Stimulated activated memory B cell treated with anti-CD40 and anti-IgM and Interleukin-4, amounts not matched to agents 10 μg/mL and 1 μg/mL and 100 μg/mL, for 72 hours (primary cell): ENCODE results near the gene OPHN1.
"Not testable (repeated sequence)": the region's sequence is repeated elsewhere in the genome, so short reads cannot be mapped to it uniquely, and the experiment has no call there.

ENCODE experiments used
- ATAC-seq: fragments of 150-1000 bp; cut with Tn5 transposase; 2 replicates; pipeline ENCODE4 v1.10.0; 2021
- H3K27ac Mint-ChIP-seq: one replicate; pipeline ENCODE4 v1.8.0; 2022; ENCODE audit warnings: mild to moderate bottlenecking, mixed read lengths
- H3K27me3 Mint-ChIP-seq: one replicate; pipeline ENCODE4 v1.8.0; 2022; ENCODE audit warnings: mixed read lengths
- H3K36me3 Mint-ChIP-seq: one replicate; pipeline ENCODE4 v1.8.0; 2022; ENCODE audit warnings: mixed read lengths
- H3K4me1 Mint-ChIP-seq: one replicate; pipeline ENCODE4 v1.8.0; 2022; ENCODE audit warnings: mixed read lengths
- H3K4me3 Mint-ChIP-seq: one replicate; pipeline ENCODE4 v1.8.0; 2022; ENCODE audit warnings: mild to moderate bottlenecking, moderate library complexity, mixed read lengths
- H3K9me3 Mint-ChIP-seq: one replicate; pipeline ENCODE4 v1.8.0; 2022; ENCODE audit warnings: mixed read lengths

The OPHN1 gene

DNA sequence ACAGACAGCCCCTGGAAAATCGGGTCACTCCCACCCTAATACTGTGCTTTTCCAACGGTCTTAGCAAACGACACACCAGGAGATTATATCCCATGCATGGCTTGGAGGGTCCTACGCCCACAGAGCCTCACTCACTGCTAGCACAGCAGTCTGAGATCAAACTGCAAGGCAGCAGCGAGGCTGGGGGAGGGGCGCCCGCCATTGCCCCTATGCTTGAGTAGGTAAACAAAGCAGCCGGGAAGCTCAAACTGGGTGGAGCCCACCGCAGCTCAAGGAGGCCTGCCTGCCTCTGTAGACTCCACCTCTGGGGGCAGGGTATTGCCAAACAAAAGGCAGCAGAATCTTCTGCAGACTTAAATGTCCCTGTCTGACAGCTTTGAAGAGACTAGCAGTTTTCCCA lies 168.5 kb downstream of the OPHN1 start:
- H3K4me3 Mint-ChIP-seq, H3K4me1 Mint-ChIP-seq, H3K36me3 Mint-ChIP-seq, H3K9me3 Mint-ChIP-seq, H3K27ac Mint-ChIP-seq, ATAC-seq, H3K27me3 Mint-ChIP-seq: not testable (repeated sequence)

DNA sequence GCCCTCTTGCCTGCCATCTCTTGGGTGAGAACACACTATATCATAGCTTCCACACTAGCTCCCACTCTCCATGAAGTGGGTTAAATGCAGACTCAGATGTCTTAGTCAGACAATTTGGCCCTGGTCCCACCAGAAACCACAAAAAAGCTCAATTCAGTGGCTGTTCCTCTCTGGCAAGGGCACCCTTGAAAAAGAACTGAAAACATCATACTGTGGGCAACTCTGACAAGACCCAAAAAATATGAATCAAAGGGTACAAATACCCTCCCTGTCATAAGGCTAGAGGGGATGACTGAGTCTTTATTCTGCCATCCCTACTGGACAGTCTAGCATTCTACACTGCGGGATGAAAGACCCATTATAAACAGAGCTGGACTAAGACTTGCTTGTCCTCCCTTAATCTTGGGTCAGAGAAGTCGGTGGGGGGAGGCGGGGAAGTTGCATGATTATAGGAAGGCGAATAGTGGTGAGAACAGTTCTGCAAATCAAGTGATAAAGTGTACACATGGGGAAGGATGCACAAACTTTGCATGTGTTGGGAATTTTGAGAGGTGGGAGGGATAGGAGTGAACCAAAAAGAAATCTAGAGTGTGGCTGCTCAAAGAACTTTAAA lies 172.1 kb downstream of the OPHN1 start:
- ATAC-seq: no peak
- Mint-ChIP-seq H3K36me3 (no peaks in the 10 kb centered on the region), H3K27ac (no peak overlapping the region), H3K27me3 (no peaks in the 10 kb centered on the region), H3K4me1 (no peaks in the 10 kb centered on the region), H3K9me3 (no peaks in the 10 kb centered on the region), H3K4me3 (no peak overlapping the region)

DNA sequence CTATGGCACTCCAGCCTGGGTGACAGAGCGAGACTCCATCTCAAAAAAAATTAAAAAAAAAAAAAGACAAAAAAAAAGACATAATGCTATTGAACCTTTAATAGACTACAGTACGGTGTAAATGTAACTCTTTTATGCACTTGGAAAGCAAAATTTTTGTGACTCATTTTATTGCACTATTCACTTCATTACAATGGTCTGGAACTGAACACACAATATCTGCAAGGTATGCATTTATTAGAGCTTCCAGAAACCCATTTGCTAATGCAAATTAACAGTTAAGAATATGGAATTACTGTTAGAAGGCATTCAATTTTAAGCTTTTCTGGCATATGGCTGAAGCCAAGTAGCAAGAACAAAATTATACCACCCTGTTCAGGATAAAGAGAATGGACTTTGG lies 176.3 kb downstream of the OPHN1 start:
- Mint-ChIP-seq H3K4me1 (no peaks in the 10 kb centered on the region), H3K9me3 (no peaks in the 10 kb centered on the region), H3K36me3 (no peaks in the 10 kb centered on the region), H3K27me3 (no peaks in the 10 kb centered on the region), H3K4me3 (no peak overlapping the region), H3K27ac (no peak overlapping the region)
- ATAC-seq: no peak

DNA sequence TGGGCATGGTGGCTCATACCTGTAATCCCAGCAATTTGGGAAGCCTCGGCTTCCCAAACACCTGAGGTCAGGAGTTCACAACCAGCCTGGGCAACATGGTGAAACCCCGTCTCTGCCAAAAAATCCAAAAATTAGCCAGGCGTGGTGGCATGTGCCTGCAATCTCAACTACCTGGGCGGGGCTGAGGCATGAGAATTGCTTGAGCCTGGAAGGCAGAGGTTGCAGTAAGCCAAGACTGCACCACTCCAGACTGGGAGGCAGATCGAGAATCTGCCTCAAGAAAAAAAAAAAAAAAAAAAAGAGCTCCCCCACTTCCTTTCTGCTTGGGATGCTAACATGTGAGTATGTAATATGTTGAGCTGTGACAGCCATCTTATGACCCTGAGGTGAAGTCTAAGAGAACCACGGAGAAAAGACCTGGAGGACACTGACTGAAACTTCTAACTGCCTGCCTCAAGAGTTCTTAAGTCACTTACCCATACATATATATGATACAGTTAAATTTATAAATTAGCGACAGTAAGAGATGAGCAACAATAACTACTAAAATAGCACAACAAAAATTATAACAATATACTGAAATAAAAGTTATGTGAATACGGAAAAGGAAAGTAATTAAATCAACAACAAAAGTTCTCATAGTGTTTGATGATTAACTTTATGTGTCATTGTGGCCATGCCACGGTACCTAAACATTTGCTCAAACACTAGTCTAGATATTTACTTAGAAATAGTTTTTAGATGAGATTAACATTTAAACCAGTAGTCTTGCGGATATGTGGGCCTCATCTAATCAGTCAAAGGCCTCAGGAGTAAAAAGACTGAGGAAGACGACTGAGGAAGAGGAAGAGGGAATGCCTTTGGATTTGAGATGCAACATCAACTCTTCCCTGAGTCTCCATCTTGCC lies 178.3 kb downstream of the OPHN1 start:
- Mint-ChIP-seq H3K36me3 (no peaks in the 10 kb centered on the region), H3K27me3 (no peaks in the 10 kb centered on the region), H3K4me1 (no peaks in the 10 kb centered on the region), H3K4me3 (no peak overlapping the region), H3K27ac (no peak overlapping the region), H3K9me3 (no peaks in the 10 kb centered on the region)
- ATAC-seq: no peak

DNA sequence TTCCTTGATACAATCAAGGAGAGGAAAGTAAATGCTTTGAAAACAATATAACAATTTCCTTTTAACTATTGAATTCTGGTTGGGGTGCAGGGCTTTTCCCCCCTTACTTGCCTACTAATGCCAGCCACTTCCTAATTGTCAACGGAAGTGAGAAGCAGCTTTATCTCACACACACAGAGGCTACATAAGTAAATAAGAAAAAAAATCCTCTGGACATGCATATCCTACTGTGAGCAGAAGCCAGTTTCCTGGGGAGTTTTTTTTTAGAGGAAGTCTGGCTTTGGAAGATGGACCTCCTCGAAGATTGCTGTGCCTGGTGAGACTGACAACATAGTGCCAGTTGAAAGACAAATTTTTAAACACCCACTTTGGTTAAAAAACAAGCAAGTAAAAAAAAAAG lies 180.6 kb downstream of the OPHN1 start:
- H3K27ac Mint-ChIP-seq: no peak overlapping the region
- no peaks in the 10 kb centered on the region for H3K9me3 Mint-ChIP-seq
- H3K36me3 Mint-ChIP-seq: no peaks in the 10 kb centered on the region
- ATAC-seq: no peak
- no peaks in the 10 kb centered on the region for H3K27me3 Mint-ChIP-seq
- H3K4me1 Mint-ChIP-seq: no peaks in the 10 kb centered on the region
- no peak overlapping the region for H3K4me3 Mint-ChIP-seq

DNA sequence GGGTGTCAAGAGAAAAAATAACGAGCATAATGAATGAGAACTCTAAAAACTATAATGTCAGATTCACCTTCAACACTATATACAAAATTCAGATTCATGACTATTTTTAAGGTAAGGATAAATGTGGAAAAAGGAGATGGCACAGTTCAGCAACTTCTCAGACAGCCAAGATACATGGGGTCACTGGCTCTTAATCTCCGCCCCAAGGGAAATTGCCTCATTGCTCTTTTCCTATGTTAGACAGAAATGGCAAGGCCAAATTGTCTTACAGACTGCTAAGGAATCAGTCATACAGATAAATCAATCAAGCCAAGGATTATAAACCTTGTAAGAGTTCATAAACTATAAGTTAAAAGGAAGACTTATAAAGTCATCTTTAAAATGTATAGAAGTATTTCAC lies 183.4 kb downstream of the OPHN1 start:
- no peak overlapping the region for H3K4me3 Mint-ChIP-seq
- H3K9me3 Mint-ChIP-seq: no peaks in the 10 kb centered on the region
- H3K27me3 Mint-ChIP-seq: no peaks in the 10 kb centered on the region
- H3K36me3 Mint-ChIP-seq: no peaks in the 10 kb centered on the region
- no peaks in the 10 kb centered on the region for H3K4me1 Mint-ChIP-seq
- ATAC-seq: no peak
- H3K27ac Mint-ChIP-seq: no peak overlapping the region

DNA sequence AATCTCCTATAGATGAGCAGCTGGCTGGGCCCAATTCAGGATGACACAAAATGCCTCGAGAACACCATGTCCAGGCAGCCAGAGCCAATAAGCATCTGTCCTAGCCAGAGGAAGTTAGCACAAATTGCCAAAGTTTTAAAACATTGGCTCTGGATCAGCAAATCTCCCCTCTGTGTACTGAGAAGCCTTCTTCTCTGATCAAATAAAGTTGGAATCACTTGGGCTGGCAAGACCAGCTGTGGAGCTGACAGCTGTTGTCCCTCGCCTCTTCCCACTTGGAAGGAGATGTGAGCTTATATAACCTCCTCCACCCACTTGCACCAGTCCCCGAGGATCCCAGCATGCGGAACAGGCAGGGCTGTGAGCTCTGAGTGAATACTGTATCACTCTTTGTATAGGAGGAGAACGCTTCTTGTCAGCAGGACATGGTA lies 183.9 kb downstream of the OPHN1 start:
- H3K4me3 Mint-ChIP-seq: no peak overlapping the region
- no peak for ATAC-seq
- H3K36me3 Mint-ChIP-seq: no peaks in the 10 kb centered on the region

DNA sequence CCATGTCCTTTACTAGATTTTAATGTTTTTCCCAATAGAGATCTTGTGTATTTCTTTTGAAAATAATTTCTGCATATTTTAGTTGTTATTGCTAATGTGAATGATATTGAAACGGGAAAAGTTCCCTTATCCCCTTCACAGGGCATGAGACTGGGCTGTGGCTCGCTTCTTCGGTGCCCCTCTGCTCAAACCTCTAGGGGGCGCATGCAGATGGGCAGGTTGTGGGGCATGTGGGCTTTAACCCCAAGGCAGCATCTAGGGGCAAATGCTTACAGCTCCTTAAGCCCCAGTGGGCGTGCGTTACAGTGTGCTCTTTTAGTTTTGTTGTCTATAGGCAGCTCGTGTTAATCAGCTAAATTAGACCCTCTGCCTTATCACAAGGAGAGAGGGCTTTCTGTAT lies 194.7 kb downstream of the OPHN1 start:
- ATAC-seq: no peak
- Mint-ChIP-seq H3K27ac (no peak overlapping the region), H3K4me3 (no peak overlapping the region), H3K27me3 (no peaks in the 10 kb centered on the region), H3K9me3 (no peaks in the 10 kb centered on the region), H3K36me3 (no peaks in the 10 kb centered on the region), H3K4me1 (no peaks in the 10 kb centered on the region)

More for the DNA sequence above, 183.9 kb downstream of the OPHN1 start:
- Mint-ChIP-seq H3K27me3 (no peaks in the 10 kb centered on the region), H3K4me1 (no peaks in the 10 kb centered on the region), H3K9me3 (no peaks in the 10 kb centered on the region), H3K27ac (no peak overlapping the region)

DNA sequence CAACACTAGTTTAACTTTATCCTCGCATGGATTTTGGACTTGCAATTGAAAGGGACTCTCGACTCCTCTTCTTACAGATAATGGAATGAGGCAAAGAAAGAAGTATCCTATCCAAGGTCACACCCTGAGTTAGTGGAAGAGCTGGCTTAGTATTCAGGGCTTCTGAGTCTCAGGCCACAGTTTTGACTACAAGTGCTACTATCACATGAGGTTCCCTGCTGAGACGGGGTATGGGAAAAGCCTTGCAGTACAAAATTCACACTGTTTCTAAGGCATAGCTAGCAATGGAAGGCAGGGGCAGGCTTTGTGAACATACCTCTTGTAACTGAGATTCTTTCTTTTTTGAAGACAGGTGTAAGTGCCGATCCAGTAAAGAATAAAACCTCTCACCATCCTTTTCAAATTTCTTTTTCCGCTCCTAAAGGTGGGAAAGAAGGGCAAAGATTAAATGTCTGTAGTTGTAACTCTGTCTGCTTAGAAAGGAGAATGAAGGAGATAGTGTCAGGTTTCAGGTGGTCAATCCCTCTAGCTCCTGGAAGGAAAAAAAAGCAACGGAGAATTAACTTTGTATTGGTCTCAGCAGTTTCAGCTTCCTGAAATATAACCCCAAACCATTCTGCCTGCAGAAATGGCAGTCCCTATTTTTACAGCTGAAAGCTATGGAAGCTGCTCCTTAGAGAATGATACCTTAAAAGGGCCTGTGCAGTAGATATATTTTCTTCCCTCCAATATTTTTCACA lies 199.0 kb downstream of the OPHN1 start:
- ATAC-seq: no peak

DNA sequence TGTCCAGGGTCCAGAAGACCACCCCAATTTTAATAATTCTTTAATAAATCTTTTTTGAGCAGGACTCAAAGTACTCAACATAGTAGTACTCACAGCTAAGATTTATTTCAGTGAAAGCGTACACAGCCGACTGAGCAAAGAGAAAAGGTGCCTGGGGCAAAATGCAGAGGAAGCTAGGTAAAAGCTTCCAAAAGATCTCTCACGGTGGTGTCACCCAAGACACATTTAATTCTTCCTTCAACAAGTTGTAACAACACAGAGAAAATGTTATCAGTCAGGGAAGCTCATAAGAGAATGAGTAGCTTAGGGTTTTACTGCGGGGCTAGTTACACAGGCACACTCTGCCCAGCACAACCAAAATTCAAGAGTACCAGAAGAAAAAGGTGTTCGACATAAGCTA lies 201.1 kb downstream of the OPHN1 start:
- Mint-ChIP-seq H3K4me3 (no peak overlapping the region), H3K27me3 (no peaks in the 10 kb centered on the region), H3K9me3 (no peaks in the 10 kb centered on the region), H3K27ac (no peak overlapping the region), H3K4me1 (no peaks in the 10 kb centered on the region), H3K36me3 (no peaks in the 10 kb centered on the region)
- no peak for ATAC-seq

More for the DNA sequence above, 199.0 kb downstream of the OPHN1 start:
- no peaks in the 10 kb centered on the region for H3K9me3 Mint-ChIP-seq
- H3K27ac Mint-ChIP-seq: no peak overlapping the region
- H3K36me3 Mint-ChIP-seq: no peaks in the 10 kb centered on the region
- no peaks in the 10 kb centered on the region for H3K27me3 Mint-ChIP-seq
- no peak overlapping the region for H3K4me3 Mint-ChIP-seq
- H3K4me1 Mint-ChIP-seq: no peaks in the 10 kb centered on the region

DNA sequence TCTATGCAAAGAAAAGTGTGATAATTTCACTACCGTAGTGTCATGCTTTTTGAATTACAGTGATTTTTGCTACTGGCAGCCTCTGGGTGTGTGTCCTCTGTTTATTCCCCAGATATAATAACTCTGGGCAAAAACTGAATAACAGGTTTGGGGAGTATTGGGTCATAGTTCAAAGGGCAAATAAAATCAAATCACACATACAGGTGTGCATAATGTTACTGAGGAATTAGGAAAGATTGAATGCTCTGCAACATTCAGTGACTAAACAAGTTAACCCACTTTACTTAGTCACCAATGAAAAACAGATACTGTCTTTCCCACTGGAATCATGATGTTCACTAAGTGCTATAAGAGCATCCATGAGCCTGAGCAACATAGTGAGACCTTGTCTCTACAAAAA lies 224.3 kb downstream of the OPHN1 start:
- ATAC-seq: no peak
- Mint-ChIP-seq H3K4me3 (no peak overlapping the region), H3K4me1 (no peaks in the 10 kb centered on the region), H3K27ac (no peak overlapping the region), H3K36me3 (no peaks in the 10 kb centered on the region), H3K9me3 (no peaks in the 10 kb centered on the region), H3K27me3 (no peaks in the 10 kb centered on the region)

DNA sequence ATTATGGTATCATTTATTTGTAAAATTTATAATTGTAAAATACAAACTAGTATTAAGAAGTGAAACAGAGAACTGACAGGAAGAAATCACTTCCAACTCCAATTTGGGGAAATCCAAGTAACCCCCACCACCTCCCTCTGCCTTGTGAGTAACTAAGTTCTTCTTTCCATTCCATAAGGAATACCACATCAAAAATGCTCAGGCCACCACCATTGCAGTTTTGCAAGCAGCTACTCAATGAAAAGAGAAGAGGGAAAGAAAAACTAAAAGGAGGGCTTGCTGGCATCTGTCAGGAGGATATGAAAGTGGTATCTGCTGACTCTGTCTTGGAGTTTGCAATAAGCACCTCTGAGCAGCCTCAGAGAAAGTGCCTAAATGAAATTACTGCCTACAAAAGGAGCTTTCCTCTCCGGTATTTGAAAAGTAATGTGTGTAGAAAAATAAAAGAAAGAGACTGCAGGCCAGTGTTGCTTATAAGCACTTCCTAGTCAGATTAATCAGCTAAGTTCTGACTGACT lies 228.7 kb downstream of the OPHN1 start:
- peaks cover 7% of the 10 kb centered on the region for H3K4me1 Mint-ChIP-seq
- no peak for ATAC-seq

DNA sequence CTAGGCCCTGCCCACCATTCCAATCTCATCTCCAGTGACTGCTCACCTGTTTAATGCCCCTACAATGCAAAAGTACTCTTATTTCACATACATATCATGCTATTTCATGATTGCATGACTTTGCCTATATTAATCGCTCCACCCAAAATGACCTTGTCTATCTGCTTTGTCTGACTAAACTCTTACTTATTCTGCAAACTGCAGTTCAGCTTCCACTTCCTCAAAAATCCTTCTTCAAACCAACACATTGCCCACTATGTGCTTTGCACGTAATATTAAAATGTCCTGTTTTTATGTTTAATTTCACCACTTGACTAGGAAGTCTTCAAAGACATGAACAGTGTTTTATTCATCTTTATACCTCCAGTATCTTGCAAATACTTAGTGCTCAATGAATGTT lies 229.6 kb downstream of the OPHN1 start:
- Mint-ChIP-seq H3K9me3 (no peaks in the 10 kb centered on the region), H3K27ac (no peak overlapping the region), H3K4me3 (no peak overlapping the region), H3K36me3 (no peaks in the 10 kb centered on the region), H3K4me1 (peaks cover 7% of the 10 kb centered on the region), H3K27me3 (no peaks in the 10 kb centered on the region)
- no peak for ATAC-seq

More for the DNA sequence above, 228.7 kb downstream of the OPHN1 start:
- Mint-ChIP-seq H3K27ac (no peak overlapping the region), H3K36me3 (no peaks in the 10 kb centered on the region), H3K9me3 (no peaks in the 10 kb centered on the region), H3K27me3 (no peaks in the 10 kb centered on the region), H3K4me3 (no peak overlapping the region)

DNA sequence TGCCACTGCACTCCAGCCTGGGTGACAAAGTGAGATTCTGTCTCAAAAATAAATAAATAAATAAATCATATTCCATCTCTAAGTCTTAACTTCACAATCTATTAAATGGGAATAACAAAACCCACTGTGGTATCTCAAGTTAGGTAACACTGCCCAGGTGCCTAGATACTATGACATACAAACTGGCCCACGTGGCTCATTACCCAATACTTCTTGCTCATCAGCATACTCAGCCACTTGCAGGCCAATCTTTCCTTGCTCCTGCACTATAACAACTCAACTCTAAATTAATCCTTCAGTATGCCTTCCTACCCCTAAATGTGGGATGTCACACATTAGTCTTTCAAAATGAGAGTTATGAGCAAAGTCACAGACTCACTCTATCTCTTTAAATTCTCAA lies 230.1 kb downstream of the OPHN1 start:
- peaks cover 7% of the 10 kb centered on the region for H3K4me1 Mint-ChIP-seq
- no peaks in the 10 kb centered on the region for H3K36me3 Mint-ChIP-seq
- no peak for ATAC-seq
- no peak overlapping the region for H3K4me3 Mint-ChIP-seq
- no peak overlapping the region for H3K27ac Mint-ChIP-seq
- H3K27me3 Mint-ChIP-seq: no peaks in the 10 kb centered on the region
- no peaks in the 10 kb centered on the region for H3K9me3 Mint-ChIP-seq

DNA sequence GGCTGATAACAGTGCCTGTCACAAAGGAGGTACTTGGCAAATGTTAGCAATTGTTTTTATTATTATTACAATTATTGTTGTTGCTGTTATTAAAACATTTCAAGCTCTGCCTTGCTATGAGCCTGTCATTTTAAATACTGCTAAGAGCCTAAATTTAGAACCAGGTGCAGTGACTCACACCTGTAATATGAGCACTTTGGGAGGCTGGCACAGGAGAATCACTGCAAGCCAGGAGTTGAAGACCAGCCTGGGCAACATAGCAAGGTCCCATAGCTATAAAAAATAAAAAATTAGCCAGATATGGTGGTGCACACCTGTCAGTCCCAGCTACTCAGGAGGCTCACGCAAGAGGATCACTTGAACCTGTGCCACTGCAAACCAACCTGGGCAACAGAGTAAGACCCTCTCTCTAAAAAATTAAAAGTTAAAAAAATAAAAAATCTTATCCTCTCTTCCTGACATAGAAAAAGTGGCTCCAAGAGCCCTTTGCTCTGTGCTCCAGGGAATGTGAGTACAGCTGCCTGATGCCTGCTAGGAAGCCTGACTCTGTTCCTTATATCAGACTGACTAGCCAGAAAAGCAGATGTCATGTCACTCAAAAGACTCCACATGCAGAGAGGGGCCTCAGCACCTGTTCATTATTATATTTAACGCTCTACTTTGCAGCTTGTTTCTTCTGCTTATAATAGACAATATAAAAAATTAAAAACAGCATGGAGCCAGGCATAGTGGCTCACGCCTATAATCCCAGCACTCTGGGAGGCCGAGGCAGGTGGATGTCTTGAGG lies 234.0 kb downstream of the OPHN1 start:
- peaks cover 7% of the 10 kb centered on the region for H3K4me1 Mint-ChIP-seq
- ATAC-seq: no peak
- H3K9me3 Mint-ChIP-seq: no peaks in the 10 kb centered on the region
- H3K27me3 Mint-ChIP-seq: no peaks in the 10 kb centered on the region
- H3K27ac Mint-ChIP-seq: no peak overlapping the region
- no peak overlapping the region for H3K4me3 Mint-ChIP-seq
- H3K36me3 Mint-ChIP-seq: no peaks in the 10 kb centered on the region
